WTC11 (cell line): ENCODE data around the gene GRAMD1C. TPM values are rescaled to one million over a fixed set of nuclear protein-coding genes. Genes with fewer than 3 reads are reported as not detected.

Experiments used
- ATAC-seq: fragments of 200-7000 bp; cut with Tn5 transposase; 2 replicates; pipeline ENCODE4 v1.10.0; 2021; ENCODE audit warnings: mild to moderate bottlenecking, moderate library complexity
- CTCF ChIA-PET: fragments of 300-600 bp; sonication (Branson Sonifier 250); formaldehyde crosslinking; loops from one replicate; lab custom pipeline; 2021; ENCODE audit warnings: antibody characterized with exemption; lab: Charles Lee
- POLR2A ChIA-PET: fragments of 350-600 bp; sonication (Branson Sonifier 250); formaldehyde crosslinking; loops from one replicate; lab custom pipeline; 2021; ENCODE audit warnings: antibody characterized with exemption; lab: Charles Lee
- DNase-seq: peaks from one replicate; pipeline ENCODE4 v3.0.0; 2021; ENCODE audit warnings: low spot score
- H3K27ac Mint-ChIP-seq: 2 replicates; pipeline ENCODE4 v1.8.0; 2021; ENCODE audit warnings: mixed read lengths
- H3K27me3 Mint-ChIP-seq: 2 replicates; pipeline ENCODE4 v1.8.0; 2021; ENCODE audit warnings: low read depth, mild to moderate bottlenecking, moderate library complexity, mixed read lengths
- H3K36me3 Mint-ChIP-seq: 2 replicates; pipeline ENCODE4 v1.8.0; 2021; ENCODE audit warnings: mixed read lengths
- H3K4me1 Mint-ChIP-seq: 2 replicates; pipeline ENCODE4 v1.8.0; 2022; ENCODE audit warnings: mixed read lengths
- H3K4me3 Mint-ChIP-seq: 2 replicates; pipeline ENCODE4 v1.8.0; 2021; ENCODE audit warnings: mild to moderate bottlenecking, moderate library complexity, mixed read lengths
- H3K9me3 Mint-ChIP-seq: 2 replicates; pipeline ENCODE4 v1.8.0; 2021; ENCODE audit warnings: mixed read lengths
- E2F5 ChIP-seq: sonication (generic); formaldehyde crosslinking; IDR thresholded peaks from 2 replicates; pipeline ENCODE4 v1.8.1; 2022; ENCODE audit warnings: mild to moderate bottlenecking, moderate library complexity, missing genetic modification reagents
- ERG ChIP-seq: fragments of 250-450 bp; sonication (Bioruptor Pico); IDR thresholded peaks from 2 replicates; pipeline ENCODE4 v1.8.0; 2021; ENCODE audit warnings: mild to moderate bottlenecking
- FOXP1 ChIP-seq: sonication (generic); formaldehyde crosslinking; IDR thresholded peaks from 2 replicates; pipeline ENCODE4 v1.8.0; 2022; ENCODE audit warnings: missing genetic modification reagents, mild to moderate bottlenecking, moderate library complexity, borderline replicate concordance
- GABPB1 ChIP-seq: sonication (generic); formaldehyde crosslinking; IDR thresholded peaks from 2 replicates; pipeline ENCODE4 v1.8.1; 2023; ENCODE audit warnings: mild to moderate bottlenecking, missing genetic modification reagents
- MAX ChIP-seq: sonication (generic); formaldehyde crosslinking; IDR thresholded peaks from 2 replicates; pipeline ENCODE4 v1.8.0; 2022; ENCODE audit warnings: mild to moderate bottlenecking, missing genetic modification reagents
- NR1H2 ChIP-seq: sonication (generic); formaldehyde crosslinking; IDR thresholded peaks from 2 replicates; pipeline ENCODE4 v1.9.0; 2021; ENCODE audit warnings: mild to moderate bottlenecking, moderate library complexity, missing genetic modification reagents
- NR2C2 ChIP-seq: sonication (generic); formaldehyde crosslinking; IDR thresholded peaks from 2 replicates; pipeline ENCODE4 v1.8.0; 2022; ENCODE audit warnings: mild to moderate bottlenecking, missing genetic modification reagents
- OVOL2 ChIP-seq: fragments of 250-450 bp; sonication (Bioruptor Pico); IDR thresholded peaks from 2 replicates; pipeline ENCODE4 v1.9.0; 2021; ENCODE audit warnings: mild to moderate bottlenecking, borderline replicate concordance
- PREB ChIP-seq: sonication (generic); formaldehyde crosslinking; IDR thresholded peaks from 2 replicates; pipeline ENCODE4 v1.8.1; 2022; ENCODE audit warnings: mild to moderate bottlenecking, missing genetic modification reagents, moderate library complexity, borderline replicate concordance
- RELA ChIP-seq: sonication (generic); formaldehyde crosslinking; IDR thresholded peaks from 2 replicates; pipeline ENCODE4 v1.8.1; 2022; ENCODE audit warnings: missing genetic modification reagents, mild to moderate bottlenecking, borderline replicate concordance
- ZBTB21 ChIP-seq: sonication (generic); formaldehyde crosslinking; IDR thresholded peaks from 2 replicates; pipeline ENCODE4 v1.8.1; 2023; ENCODE audit warnings: mild to moderate bottlenecking, missing genetic modification reagents, borderline replicate concordance
- ZNF121 ChIP-seq: sonication (generic); formaldehyde crosslinking; IDR thresholded peaks from 2 replicates; pipeline ENCODE4 v1.8.0; 2023; ENCODE audit warnings: missing genetic modification reagents
- ZNF219 ChIP-seq: sonication (generic); formaldehyde crosslinking; IDR thresholded peaks from 2 replicates; pipeline ENCODE4 v1.8.0; 2023; ENCODE audit warnings: missing genetic modification reagents, mild to moderate bottlenecking, borderline replicate concordance
- ZNF532 ChIP-seq: fragments of 250-450 bp; sonication (Bioruptor Pico); IDR thresholded peaks from 2 replicates; pipeline ENCODE4 v1.9.0; 2021; ENCODE audit warnings: mild to moderate bottlenecking, borderline replicate concordance
- total RNA-seq: library from RNA; stranded (reverse); gene quantifications from 3 replicates; pipeline ENCODE4 v1.2.3, GENCODE V29; 2021

The GRAMD1C gene
- total RNA-seq, 1 experiment from 2014 or later = 2.8 TPM

- TF ChIP-seq ZNF532 (CRISPR knock-in tag) (no peak), OVOL2 (CRISPR knock-in tag) (no peak), PREB (no peak)
Observed at GRCh38 chr3:113795693-113796092, 42.9 kb upstream of the GRAMD1C start (continued).

GRCh38 chr3:113802795-113803455 lies 35.7 kb upstream of the GRAMD1C start:
- Mint-ChIP-seq H3K36me3 (peaks cover 41% of the 10 kb centered on the region), H3K9me3 (no peaks in the 10 kb centered on the region)
- no peak for ATAC-seq
- CTCF ChIA-PET = interaction anchor here (1.0 kb wide), 1 partner anchor 36 kb away, joined by 3 read pairs; the partner anchor contains the start of gene GRAMD1C
- no peak for DNase-seq
- TF ChIP-seq ERG (CRISPR knock-in tag) (no peak), MAX (no peak), NR2C2 (CRISPR knock-in tag) (no peak), E2F5 (CRISPR knock-in tag) (no peak)
- TF ChIP-seq, all 79 proteins: peak for 0
- H3K4me3 Mint-ChIP-seq = no peak overlapping the region
- no peaks in the 10 kb centered on the region for H3K4me1 Mint-ChIP-seq
- POLR2A ChIA-PET = no interaction called here
- H3K27ac Mint-ChIP-seq = no peak overlapping the region
- no peaks in the 10 kb centered on the region for H3K27me3 Mint-ChIP-seq

- no peaks in the 10 kb centered on the region for H3K9me3 Mint-ChIP-seq
- peaks cover 39% of the 10 kb centered on the region for H3K36me3 Mint-ChIP-seq
- CTCF ChIA-PET = no interaction called here
- H3K4me3 Mint-ChIP-seq = no peak overlapping the region
- no peaks in the 10 kb centered on the region for H3K27me3 Mint-ChIP-seq
- no peaks in the 10 kb centered on the region for H3K4me1 Mint-ChIP-seq
- DNase-seq = no peak
- no peak for TF ChIP-seq RELA (CRISPR knock-in tag)
- no peak for TF ChIP-seq ZNF121 (CRISPR knock-in tag)
- TF ChIP-seq GABPB1 (CRISPR knock-in tag) = no peak
- TF ChIP-seq FOXP1 (CRISPR knock-in tag) = no peak
- no peak for TF ChIP-seq NR1H2 (CRISPR knock-in tag)
- TF ChIP-seq ZNF219 (CRISPR knock-in tag) = no peak
- TF ChIP-seq ZBTB21 = no peak
- no peak overlapping the region for H3K27ac Mint-ChIP-seq
- POLR2A ChIA-PET = no interaction called here
- no peak for ATAC-seq
Observed at GRCh38 chr3:113804661-113805060, 33.9 kb upstream of the GRAMD1C start.
